K562 (cell line): ENCODE results near the gene R3HDM2. TPM values are rescaled to one million over a fixed set of nuclear protein-coding genes. Genes with fewer than 3 reads are reported as not detected.

ENCODE experiments used
- BCL6 ChIP-seq: fragments of 250-450 bp; sonication (Bioruptor Pico); IDR thresholded peaks from 2 replicates; pipeline ENCODE4 v1.4.0; 2020
- BCOR ChIP-seq: fragments of 450-650 bp; IDR thresholded peaks from 2 replicates; pipeline ENCODE4 v1.6.1; 2016
- BRCA1 ChIP-seq, 2 experiments: fragments of 450-650 bp in 1 of 2; sonication (generic) in 1 of 2; formaldehyde crosslinking in 1 of 2; IDR thresholded peaks; 2 replicates each; pipeline versions ENCODE4 v1.5.0 to v1.6.1; 2017 to 2020; ENCODE audit warnings: mild to moderate bottlenecking in 1 of 2, missing genetic modification reagents in 1 of 2
- COPS2 ChIP-seq: fragments of 450-650 bp; conservative IDR thresholded peaks from 2 replicates; pipeline ENCODE4 v1.6.1; 2016; ENCODE audit warnings: mild to moderate bottlenecking, moderate library complexity
- DPF2 ChIP-seq: fragments of 450-650 bp; IDR thresholded peaks from 2 replicates; pipeline ENCODE4 v1.6.1; 2016
- EP300 ChIP-seq: IDR thresholded peaks from 2 replicates; pipeline ENCODE4 v1.6.1; 2012; ENCODE audit warnings: low read length, improper control_type of control experiment
- FOXA1 ChIP-seq: fragments of 450-650 bp; IDR thresholded peaks from 2 replicates; pipeline ENCODE4 v1.6.1; 2016; ENCODE audit warnings: mild to moderate bottlenecking, borderline replicate concordance
- FOXJ2 ChIP-seq: fragments of 200-800 bp; sonication (Bioruptor generic); IDR thresholded peaks from 2 replicates; pipeline ENCODE4 v1.6.1; 2016; ENCODE audit warnings: missing genetic modification characterization, missing compliant biosample characterization
- HDAC1 ChIP-seq, 2 experiments: fragments of 450-650 bp; IDR thresholded peaks; 2 replicates each; pipeline ENCODE4 v1.6.1; 2016 to 2017; ENCODE audit warnings: inconsistent platforms in 1 of 2, mild to moderate bottlenecking in 1 of 2, moderate library complexity in 1 of 2
- HEY1 ChIP-seq: fragments of 250-450 bp; sonication (Bioruptor Pico); IDR thresholded peaks from 2 replicates; pipeline ENCODE4 v1.5.0; 2020; ENCODE audit warnings: mild to moderate bottlenecking, moderate library complexity, borderline replicate concordance
- NFE2L1 ChIP-seq: fragments of 450-650 bp; IDR thresholded peaks from 2 replicates; pipeline ENCODE4 v1.6.1; 2016; ENCODE audit warnings: missing genetic modification characterization, low read depth, mild to moderate bottlenecking, missing compliant biosample characterization, moderate library complexity, borderline replicate concordance
- PHB2 ChIP-seq: fragments of 450-650 bp; IDR thresholded peaks from 2 replicates; pipeline ENCODE4 v1.6.1; 2017; ENCODE audit warnings: low read depth
- RUNX1 ChIP-seq: sonication (generic); IDR thresholded peaks from 2 replicates; pipeline ENCODE4 v1.6.1; 2016; ENCODE audit warnings: antibody characterized with exemption, low read depth
- TEAD4 ChIP-seq, 2 experiments: sonication (generic) in 1 of 2; formaldehyde crosslinking in 1 of 2; IDR thresholded peaks; 2 replicates each; pipeline versions ENCODE4 v1.6.1 to v1.8.0; 2012 to 2022; ENCODE audit warnings: borderline replicate concordance in 1 of 2, inconsistent platforms in 1 of 2, low read length in 1 of 2, mild to moderate bottlenecking in 1 of 2, missing genetic modification reagents in 1 of 2
- THAP12 ChIP-seq: fragments of 250-450 bp; sonication (Bioruptor Pico); IDR thresholded peaks from 2 replicates; pipeline ENCODE4 v1.9.0; 2021; ENCODE audit warnings: mild to moderate bottlenecking, inconsistent platforms
- THAP7 ChIP-seq: fragments of 250-450 bp; sonication (Bioruptor Pico); IDR thresholded peaks from 2 replicates; pipeline ENCODE4 v1.5.0; 2021
- TSC22D4 ChIP-seq: fragments of 450-650 bp; IDR thresholded peaks from 2 replicates; pipeline ENCODE4 v1.6.1; 2016; ENCODE audit warnings: missing genetic modification characterization, missing biosample characterization, control low read depth
- ZNF121 ChIP-seq: sonication (generic); formaldehyde crosslinking; conservative IDR thresholded peaks from 2 replicates; pipeline ENCODE4 v1.8.0; 2022; ENCODE audit warnings: missing genetic modification reagents
- ZNF134 ChIP-seq: fragments of 250-450 bp; sonication (Bioruptor Pico); conservative IDR thresholded peaks from 2 replicates; pipeline ENCODE4 v1.4.0; 2020
- polyA plus RNA-seq, 8 experiments: library from polyadenylated mRNA; depleted of rRNA in 4 of 8; stranded (reverse) in 5 of 8; unstranded in 3 of 8; fragments of >200 nt; fragmentation: Nextera tagmentation in 2 of 8; fragmentation: Illumina TruSeq in 1 of 8; extraction: Ambion mirVana in 2 of 8; extraction: Trizol in 1 of 8; gene quantifications; 2 replicates each; pipeline versions ENCODE4 v1.2.1 to v1.2.3, GENCODE V29; 2011 to 2014; ENCODE audit warnings: inconsistent platforms in 1 of 8, missing spikeins in 1 of 8
- total RNA-seq, 7 experiments: library from RNA; depleted of rRNA in 6 of 7; stranded (reverse); fragments of >200 nt in 6 of 7; fragmentation: Illumina TruSeq in 2 of 7; extraction: Trizol in 2 of 7; gene quantifications; 2 replicates each; pipeline versions ENCODE4 v1.2.1 to v1.2.3, GENCODE V29; 2011 to 2021; ENCODE audit warnings: low replicate concordance in 1 of 7
- TF ChIP-seq, protein P1 (sequence below): IDR thresholded peaks from 2 replicates; pipeline ENCODE4 v1.6.1; 2011; ENCODE audit not compliant: insufficient read length; ENCODE audit errors: extremely low read depth
- TF ChIP-seq, protein P2 (sequence below): fragments of 450-650 bp; IDR thresholded peaks from 2 replicates; pipeline ENCODE4 v1.6.1; 2016
- TF ChIP-seq, protein P3 (sequence below): fragments of 450-650 bp; conservative IDR thresholded peaks from 2 replicates; pipeline ENCODE4 v1.6.1; 2016; ENCODE audit warnings: missing genetic modification characterization, low read depth, mild to moderate bottlenecking, missing compliant biosample characterization, moderate library complexity

The R3HDM2 gene
- total and polyA plus RNA-seq, 9 of the 15 experiments (the other 6 are each of a cell fraction or from before 2014, with no cell fraction given), result 3.3 to 18.8 (median 9.0) TPM

DNA sequence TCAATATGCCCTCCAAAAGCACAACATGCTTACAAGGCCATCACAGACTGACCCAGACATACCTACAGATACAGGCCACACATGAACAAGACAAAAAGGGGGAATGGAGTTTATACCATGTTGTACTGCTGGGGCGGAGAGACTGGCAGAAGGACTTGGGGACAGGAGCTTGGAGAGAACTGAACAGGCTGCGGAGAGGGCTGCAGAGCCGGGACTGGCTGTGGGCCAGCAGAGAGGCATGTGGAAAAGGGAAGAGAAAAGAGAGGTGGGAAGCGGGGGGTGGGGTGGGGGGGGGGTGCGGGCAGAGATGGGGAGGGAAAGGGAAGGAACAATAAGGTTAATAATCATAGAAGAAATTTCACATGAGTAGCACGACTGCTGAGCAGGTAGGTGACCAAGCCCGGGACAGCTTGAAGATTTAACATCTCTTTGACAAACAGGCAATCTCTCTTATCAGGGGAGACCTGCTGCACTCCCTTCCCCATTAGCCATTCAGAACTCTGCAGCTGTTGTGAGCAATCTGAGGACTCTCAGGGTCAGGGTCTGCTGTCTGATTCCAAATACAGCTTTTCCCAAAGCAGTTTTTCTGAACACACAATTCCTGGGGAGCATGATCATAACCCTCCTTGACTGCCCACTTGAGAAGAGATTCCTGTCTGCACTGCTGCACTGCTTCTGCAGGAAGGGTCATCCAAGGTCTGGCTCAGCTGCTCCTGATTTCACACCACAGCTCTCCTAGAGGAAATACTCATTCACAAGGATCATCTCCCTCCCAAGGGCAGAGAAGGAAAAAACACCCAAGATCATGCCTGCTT is 158.3 kb downstream of the R3HDM2 start (continued):
- no peak for TF ChIP-seq THAP7 (CRISPR knock-in tag)
- TF ChIP-seq FOXA1, result no peak
- TF ChIP-seq FOXJ2, result no peak
- no peak for TF ChIP-seq BCOR
- no peak for TF ChIP-seq THAP12 (CRISPR knock-in tag)
- no peak for TF ChIP-seq BCL6
- no peak for TF ChIP-seq NFE2L1 (tag)
- TF ChIP-seq TEAD4 (IDR thresholded peaks at IDR 0.05; ENCODE audit: low read length), result peak; percentile 82
- no peak for TF ChIP-seq TEAD4 (CRISPR knock-in tag; IDR thresholded peaks at IDR 0.05; ENCODE audit: borderline replicate concordance)
- TF ChIP-seq ZNF134, result no peak
- TF ChIP-seq, protein P1, sequence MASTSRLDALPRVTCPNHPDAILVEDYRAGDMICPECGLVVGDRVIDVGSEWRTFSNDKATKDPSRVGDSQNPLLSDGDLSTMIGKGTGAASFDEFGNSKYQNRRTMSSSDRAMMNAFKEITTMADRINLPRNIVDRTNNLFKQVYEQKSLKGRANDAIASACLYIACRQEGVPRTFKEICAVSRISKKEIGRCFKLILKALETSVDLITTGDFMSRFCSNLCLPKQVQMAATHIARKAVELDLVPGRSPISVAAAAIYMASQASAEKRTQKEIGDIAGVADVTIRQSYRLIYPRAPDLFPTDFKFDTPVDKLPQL, result no peak
- TF ChIP-seq PHB2, result no peak
- TF ChIP-seq HEY1 (CRISPR knock-in tag), result no peak
- peak; percentile 36; the same call in 1 of the 2 replicates for TF ChIP-seq EP300
- TF ChIP-seq, protein P2, sequence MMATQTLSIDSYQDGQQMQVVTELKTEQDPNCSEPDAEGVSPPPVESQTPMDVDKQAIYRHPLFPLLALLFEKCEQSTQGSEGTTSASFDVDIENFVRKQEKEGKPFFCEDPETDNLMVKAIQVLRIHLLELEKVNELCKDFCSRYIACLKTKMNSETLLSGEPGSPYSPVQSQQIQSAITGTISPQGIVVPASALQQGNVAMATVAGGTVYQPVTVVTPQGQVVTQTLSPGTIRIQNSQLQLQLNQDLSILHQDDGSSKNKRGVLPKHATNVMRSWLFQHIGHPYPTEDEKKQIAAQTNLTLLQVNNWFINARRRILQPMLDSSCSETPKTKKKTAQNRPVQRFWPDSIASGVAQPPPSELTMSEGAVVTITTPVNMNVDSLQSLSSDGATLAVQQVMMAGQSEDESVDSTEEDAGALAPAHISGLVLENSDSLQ, result peak; percentile 73; the same call in 1 of the 2 replicates
- TF ChIP-seq, protein P3, sequence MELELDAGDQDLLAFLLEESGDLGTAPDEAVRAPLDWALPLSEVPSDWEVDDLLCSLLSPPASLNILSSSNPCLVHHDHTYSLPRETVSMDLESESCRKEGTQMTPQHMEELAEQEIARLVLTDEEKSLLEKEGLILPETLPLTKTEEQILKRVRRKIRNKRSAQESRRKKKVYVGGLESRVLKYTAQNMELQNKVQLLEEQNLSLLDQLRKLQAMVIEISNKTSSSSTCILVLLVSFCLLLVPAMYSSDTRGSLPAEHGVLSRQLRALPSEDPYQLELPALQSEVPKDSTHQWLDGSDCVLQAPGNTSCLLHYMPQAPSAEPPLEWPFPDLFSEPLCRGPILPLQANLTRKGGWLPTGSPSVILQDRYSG (tag), result no peak
- TF ChIP-seq HDAC1 (IDR thresholded peaks at IDR 0.05), result no peak
- TF ChIP-seq ZNF121, result no peak
- no peak for TF ChIP-seq COPS2
- no peak for TF ChIP-seq RUNX1
- TF ChIP-seq TSC22D4 (tag), result no peak
- no peak for TF ChIP-seq BRCA1 (IDR thresholded peaks at IDR 0.05)
- TF ChIP-seq BRCA1 (CRISPR knock-in tag; IDR thresholded peaks at IDR 0.05), result no peak
- TF ChIP-seq DPF2, result peak; percentile 48; the same call in 1 of the 2 replicates
